ENCODE results near the gene NIFK. TPM values are rescaled to one million over a fixed set of nuclear protein-coding genes. Genes with fewer than 3 reads are reported as not detected.

The NIFK gene
- total and polyA plus RNA-seq, 9 donors = 33.0 to 82.1 (median 49.9) TPM

DNA sequence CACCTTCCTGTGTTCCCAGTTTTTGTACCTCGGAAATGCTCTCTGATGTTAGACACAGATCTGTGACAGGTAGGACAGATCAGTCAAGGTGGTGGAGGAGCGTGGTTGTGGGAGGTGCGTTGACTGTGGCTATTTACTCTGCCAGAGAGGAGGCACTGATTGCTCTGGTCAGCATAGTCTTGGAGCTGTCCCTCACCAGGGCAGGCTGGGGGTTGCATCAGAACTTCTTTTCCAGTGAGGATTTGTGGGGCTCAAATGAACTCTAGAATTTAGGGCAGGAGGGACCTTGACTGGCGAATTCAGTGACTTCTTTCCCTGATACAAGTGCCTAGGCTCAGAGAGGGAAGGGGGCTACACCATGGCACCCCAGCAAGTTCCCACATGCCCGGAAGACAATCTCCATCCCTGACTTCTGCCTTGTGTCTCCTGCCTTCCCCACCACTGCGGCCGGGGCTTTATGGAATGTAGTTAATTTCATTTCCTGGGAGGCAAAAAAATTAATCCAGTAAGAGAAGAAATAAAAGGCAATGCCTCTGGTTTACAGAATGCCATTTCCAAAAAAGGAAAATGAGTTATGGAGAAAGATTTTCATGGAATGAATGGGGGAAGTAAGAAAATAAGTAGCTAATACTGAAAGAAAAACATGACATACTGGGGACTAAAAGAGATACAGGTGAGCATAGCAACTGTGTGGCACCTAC lies 26.1 kb downstream of the NIFK start:
- Histone ChIP-seq H3K27ac (no peak overlapping the region), H3K4me3 (no peak overlapping the region), H3K27me3 (no peaks in the 10 kb centered on the region), H3K36me3 (no peaks in the 10 kb centered on the region), H3K4me1 (ENCODE audit: insufficient read depth) (no peaks in the 10 kb centered on the region), H3K9me3 (no peaks in the 10 kb centered on the region)
- TF ChIP-seq POLR2A (IDR thresholded peaks at IDR 0.05) (no peak), EP300 (IDR thresholded peaks at IDR 0.05) (no peak)
- TF ChIP-seq, protein P1, sequence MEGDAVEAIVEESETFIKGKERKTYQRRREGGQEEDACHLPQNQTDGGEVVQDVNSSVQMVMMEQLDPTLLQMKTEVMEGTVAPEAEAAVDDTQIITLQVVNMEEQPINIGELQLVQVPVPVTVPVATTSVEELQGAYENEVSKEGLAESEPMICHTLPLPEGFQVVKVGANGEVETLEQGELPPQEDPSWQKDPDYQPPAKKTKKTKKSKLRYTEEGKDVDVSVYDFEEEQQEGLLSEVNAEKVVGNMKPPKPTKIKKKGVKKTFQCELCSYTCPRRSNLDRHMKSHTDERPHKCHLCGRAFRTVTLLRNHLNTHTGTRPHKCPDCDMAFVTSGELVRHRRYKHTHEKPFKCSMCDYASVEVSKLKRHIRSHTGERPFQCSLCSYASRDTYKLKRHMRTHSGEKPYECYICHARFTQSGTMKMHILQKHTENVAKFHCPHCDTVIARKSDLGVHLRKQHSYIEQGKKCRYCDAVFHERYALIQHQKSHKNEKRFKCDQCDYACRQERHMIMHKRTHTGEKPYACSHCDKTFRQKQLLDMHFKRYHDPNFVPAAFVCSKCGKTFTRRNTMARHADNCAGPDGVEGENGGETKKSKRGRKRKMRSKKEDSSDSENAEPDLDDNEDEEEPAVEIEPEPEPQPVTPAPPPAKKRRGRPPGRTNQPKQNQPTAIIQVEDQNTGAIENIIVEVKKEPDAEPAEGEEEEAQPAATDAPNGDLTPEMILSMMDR (IDR thresholded peaks at IDR 0.05) = no peak
- no peak for DNase-seq
- WGBS, 3 donors = 56 to 64% (median 63%) methylated on average over 7 of the region's 7 CpGs
- intact Hi-C loops (cut with DNase I) = no loop called here

DNA sequence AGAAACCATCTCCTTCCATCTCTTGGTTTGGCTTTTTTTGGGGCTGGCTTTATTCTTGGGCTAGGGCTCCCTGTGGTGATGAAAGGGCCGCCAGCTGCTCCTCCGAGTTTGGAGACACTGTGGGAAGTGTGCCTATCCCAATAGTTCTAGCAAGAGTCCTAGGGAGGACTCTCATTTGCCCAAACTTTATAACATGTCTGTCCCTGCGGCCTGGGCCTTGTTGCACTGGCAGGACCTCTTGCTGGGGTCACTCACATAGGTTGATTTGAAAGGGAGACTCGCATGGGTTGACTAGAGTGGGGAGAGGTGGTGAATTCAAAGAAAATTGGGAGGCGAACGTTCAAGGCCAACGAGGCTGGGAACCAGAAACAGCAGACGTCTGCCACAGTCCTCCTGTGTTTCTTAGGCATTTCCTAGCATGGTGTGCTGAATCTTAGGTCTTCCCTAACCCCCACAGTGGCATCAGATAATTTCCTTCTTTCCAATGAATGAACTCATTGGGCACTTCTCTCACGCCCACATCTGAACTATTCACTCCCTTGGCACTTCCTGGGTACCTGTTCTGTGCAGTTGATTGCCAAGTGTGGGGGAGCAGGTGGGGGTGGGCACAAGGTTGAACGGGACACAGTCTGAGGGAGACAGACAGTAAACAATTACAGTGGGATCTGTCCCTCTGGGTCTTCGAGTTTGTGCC lies 26.8 kb downstream of the NIFK start:
- no peak for DNase-seq
- Histone ChIP-seq H3K4me3 (no peak overlapping the region), H3K27ac (no peak overlapping the region), H3K9me3 (no peaks in the 10 kb centered on the region), H3K36me3 (no peaks in the 10 kb centered on the region), H3K27me3 (no peaks in the 10 kb centered on the region), H3K4me1 (ENCODE audit: insufficient read depth) (no peaks in the 10 kb centered on the region)
- intact Hi-C loops (cut with DNase I) = no loop called here
- WGBS, 3 donors = 61 to 65% (median 63%) methylated on average over 11 of the region's 11 CpGs
- TF ChIP-seq EP300 (IDR thresholded peaks at IDR 0.05) (no peak), POLR2A (IDR thresholded peaks at IDR 0.05) (no peak)
- TF ChIP-seq, protein P1 (IDR thresholded peaks at IDR 0.05) = no peak

DNA sequence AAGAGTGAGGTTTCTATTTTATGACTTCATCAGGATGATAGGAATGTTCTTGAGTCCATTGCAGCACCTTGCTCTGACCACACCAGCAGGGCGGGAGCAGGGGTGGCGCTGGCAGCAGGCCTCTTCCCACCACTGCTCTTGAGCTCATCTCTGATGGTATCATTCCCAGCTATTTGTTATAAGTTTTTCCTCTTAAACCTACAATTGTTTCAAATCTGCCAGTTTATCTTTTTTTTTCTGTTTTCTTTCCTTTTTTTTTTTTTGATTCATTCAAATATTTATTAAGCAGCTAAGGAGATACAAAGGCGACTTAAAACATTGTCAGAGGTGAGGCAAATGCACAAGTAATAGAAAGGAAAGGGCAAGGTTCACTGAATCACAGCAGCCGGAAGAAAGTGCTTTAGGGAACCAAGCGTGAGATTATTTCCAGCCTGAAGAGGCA lies 28.7 kb downstream of the NIFK start:
- no peaks in the 10 kb centered on the region for H3K36me3 ChIP-seq
- no peaks in the 10 kb centered on the region for H3K4me1 ChIP-seq (ENCODE audit: insufficient read depth)
- DNase-seq = no peak
- no peak overlapping the region for H3K27ac ChIP-seq
- WGBS, 3 donors = 82 to 91% (median 87%) methylated on average over 5 of the region's 5 CpGs
- intact Hi-C loops (cut with DNase I) = no loop called here
- no peak overlapping the region for H3K4me3 ChIP-seq
- H3K9me3 ChIP-seq = no peaks in the 10 kb centered on the region
- H3K27me3 ChIP-seq = no peaks in the 10 kb centered on the region
- TF ChIP-seq EP300 (IDR thresholded peaks at IDR 0.05) = no peak
- TF ChIP-seq, protein P1 (IDR thresholded peaks at IDR 0.05) = no peak
- TF ChIP-seq POLR2A (IDR thresholded peaks at IDR 0.05) = no peak

DNA sequence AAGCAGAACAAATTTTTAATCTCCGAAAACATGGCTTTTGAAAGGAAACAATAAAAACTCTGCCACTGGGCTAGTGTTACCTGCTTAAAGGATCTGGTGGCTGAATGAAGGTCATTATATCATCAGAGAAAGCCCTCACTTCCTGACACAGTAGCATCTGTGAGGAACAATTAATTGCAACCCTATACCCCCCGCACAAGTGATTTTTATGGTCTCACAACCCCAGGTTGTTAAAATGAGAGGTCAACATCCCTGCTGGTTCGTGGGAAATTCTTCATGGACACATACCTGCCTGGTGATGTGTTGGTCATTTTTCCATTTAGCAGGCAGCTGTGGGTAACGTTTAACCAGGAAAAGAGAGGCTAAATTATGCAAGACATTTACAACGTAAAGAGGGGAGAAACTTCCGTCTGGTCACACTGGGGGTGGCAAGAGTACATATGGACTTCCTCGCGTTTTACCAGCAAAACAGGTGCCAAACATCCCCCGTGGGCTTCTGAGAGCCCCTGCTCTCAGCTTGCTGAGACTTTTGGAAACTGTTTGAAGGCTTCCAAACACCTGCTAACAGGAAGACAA lies 29.2 kb downstream of the NIFK start:
- Histone ChIP-seq H3K9me3 (no peaks in the 10 kb centered on the region), H3K4me1 (ENCODE audit: insufficient read depth) (no peaks in the 10 kb centered on the region), H3K4me3 (no peak overlapping the region), H3K27me3 (no peaks in the 10 kb centered on the region), H3K36me3 (no peaks in the 10 kb centered on the region), H3K27ac (no peak overlapping the region)
- TF ChIP-seq EP300 (IDR thresholded peaks at IDR 0.05) (no peak), POLR2A (IDR thresholded peaks at IDR 0.05) (no peak)
- TF ChIP-seq, protein P1 (IDR thresholded peaks at IDR 0.05) = no peak
- 49 to 60% (median 56%) methylated on average over 9 of the region's 9 CpGs for WGBS, 3 donors
- no peak for DNase-seq
- intact Hi-C loops (cut with DNase I) = no loop called here
